Measurements from ENCODE around the gene SKP1. TPM values are rescaled to one million over a fixed set of nuclear protein-coding genes. Genes with fewer than 3 reads are reported as not detected.

Gene SKP1
- total RNA-seq, 2 donors from 2014 or later: 343 to 391 TPM

DNA sequence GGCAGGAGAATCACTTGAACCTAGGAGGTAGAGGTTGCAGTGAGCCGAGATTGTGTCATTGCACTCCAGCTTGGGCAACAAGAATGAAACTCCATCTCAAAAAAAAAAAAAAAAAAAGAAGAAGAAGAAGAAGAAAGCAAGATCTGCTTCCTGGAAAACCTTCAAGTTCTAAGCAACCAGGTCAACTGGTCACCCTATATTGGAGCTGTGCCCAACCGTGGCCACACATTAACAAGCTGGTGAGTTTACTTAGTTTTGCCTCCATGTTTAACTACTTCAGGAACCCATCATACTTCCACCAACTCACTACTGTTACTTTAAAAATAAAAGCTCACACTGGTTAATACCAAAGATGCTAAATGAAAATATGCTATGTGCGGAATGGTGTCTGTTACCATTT, 12.3 kb upstream of the SKP1 start:
- intact Hi-C loops (cut with DNase I): no loop called here
- TF ChIP-seq POLR2AphosphoS5 (IDR thresholded peaks at IDR 0.05): no peak
- TF ChIP-seq CTCF (IDR thresholded peaks at IDR 0.05): no peak
- no peak for TF ChIP-seq POLR2A (IDR thresholded peaks at IDR 0.05)
- Histone ChIP-seq H3K27ac (no peak overlapping the region), H3K4me1 (replicated peaks) (no peaks in the 10 kb centered on the region), H3K4me3 (no peak overlapping the region), H3K27me3 (replicated peaks; ENCODE audit: insufficient read depth) (no peaks in the 10 kb centered on the region), H3K36me3 (no peaks in the 10 kb centered on the region), H3K9me3 (no peaks in the 10 kb centered on the region)
- no peak for DNase-seq (ENCODE audit: low spot score)
- WGBS: 81% methylated on average over 3 of the region's 3 CpGs

GRCh38 chr5:134188092-134188491, 11.3 kb upstream of the SKP1 start:
- WGBS: 94% methylated on average over 1 of the region's 1 CpG
- DNase-seq (ENCODE audit: low spot score): no peak
- no peaks in the 10 kb centered on the region for H3K36me3 ChIP-seq

DNA sequence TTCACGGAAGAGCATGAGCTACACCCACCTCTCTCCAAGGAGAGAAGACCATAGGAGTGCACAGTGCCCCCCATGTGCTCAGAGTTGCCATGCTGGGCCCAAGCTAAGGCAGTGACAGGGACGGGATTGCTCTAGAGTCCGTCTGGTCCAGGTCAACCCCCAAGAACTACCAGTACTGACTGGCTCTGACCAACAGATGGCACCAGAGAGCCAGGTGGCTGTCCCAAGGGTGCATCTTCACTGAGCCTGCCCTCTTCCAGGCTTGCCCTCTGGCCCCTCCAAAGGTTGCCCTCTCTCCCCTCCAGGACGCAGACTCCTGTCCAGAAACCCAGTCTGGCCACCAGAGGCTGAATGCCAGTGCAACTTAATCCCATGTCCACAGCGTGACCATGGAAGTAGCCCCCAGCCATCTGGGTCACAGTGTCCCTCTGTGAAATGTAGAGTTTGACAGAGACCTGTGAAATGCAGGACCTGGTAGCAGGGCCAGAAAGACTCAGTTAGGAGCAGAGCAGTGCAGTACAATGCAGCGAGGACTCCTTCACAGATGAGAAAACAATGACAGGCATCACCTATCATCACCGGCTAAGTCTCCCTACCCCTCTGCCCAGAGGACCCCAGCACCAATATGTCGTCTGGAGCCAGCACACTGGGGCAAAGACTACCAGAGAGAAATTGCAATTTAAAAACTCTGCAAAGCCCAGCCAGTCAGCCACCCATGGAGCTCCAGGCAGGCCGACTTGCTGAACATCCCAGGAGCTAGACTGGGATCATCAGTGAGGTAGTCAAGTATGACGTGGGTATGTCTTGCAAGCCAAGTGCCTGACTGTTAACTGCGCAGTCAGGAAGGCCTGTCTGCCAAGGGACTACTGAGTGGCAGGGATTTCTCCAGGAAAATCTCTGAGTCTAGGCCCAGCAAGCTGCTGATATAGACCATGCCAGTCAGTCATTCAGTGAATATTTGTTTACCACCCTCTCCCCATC, 7.7 kb upstream of the SKP1 start:
- Histone ChIP-seq H3K27me3 (replicated peaks; ENCODE audit: insufficient read depth) (no peaks in the 10 kb centered on the region), H3K27ac (no peak overlapping the region), H3K4me1 (replicated peaks) (no peaks in the 10 kb centered on the region), H3K36me3 (no peaks in the 10 kb centered on the region), H3K9me3 (no peaks in the 10 kb centered on the region), H3K4me3 (no peak overlapping the region)
- TF ChIP-seq POLR2AphosphoS5 (IDR thresholded peaks at IDR 0.05) (no peak), POLR2A (IDR thresholded peaks at IDR 0.05) (no peak), CTCF (IDR thresholded peaks at IDR 0.05) (peak; percentile 79 to 91 (median 89))
- intact Hi-C loops (cut with DNase I): loop anchor here (2.0 kb wide), 1 partner anchor 104 kb away; no protein-coding TSS in a partner anchor
- DNase-seq (ENCODE audit: low spot score): peak; percentile 53
- 60% methylated on average over 11 of the region's 11 CpGs for WGBS

More at GRCh38 chr5:134188092-134188491, 11.3 kb upstream of the SKP1 start:
- Histone ChIP-seq H3K27me3 (replicated peaks; ENCODE audit: insufficient read depth) (no peaks in the 10 kb centered on the region), H3K9me3 (no peaks in the 10 kb centered on the region), H3K27ac (no peak overlapping the region), H3K4me3 (no peak overlapping the region), H3K4me1 (replicated peaks) (no peaks in the 10 kb centered on the region)
- TF ChIP-seq POLR2AphosphoS5 (IDR thresholded peaks at IDR 0.05): no peak
- no peak for TF ChIP-seq CTCF (IDR thresholded peaks at IDR 0.05)
- no peak for TF ChIP-seq POLR2A (IDR thresholded peaks at IDR 0.05)
- intact Hi-C loops (cut with DNase I): no loop called here

DNA sequence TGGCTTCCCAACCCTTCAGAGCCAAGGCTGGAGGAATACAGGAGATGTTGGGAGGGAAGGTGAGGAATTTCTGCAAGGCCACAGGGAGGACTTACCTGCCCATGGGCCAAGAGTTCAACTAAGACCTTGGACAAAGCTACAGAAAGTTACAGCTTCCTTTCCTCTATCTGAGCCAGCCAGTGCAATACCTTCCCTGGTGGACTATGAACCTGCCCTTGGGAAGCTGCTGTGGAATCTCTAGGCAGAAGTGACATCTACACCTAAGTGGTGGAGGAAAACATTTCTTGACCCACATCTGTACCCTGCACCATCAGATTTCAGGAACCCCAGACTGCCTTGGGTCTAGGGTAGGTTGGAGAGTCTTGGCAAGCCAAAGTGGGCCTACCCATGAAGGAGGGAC, 6.7 kb upstream of the SKP1 start:
- Histone ChIP-seq H3K4me3 (no peak overlapping the region), H3K9me3 (no peaks in the 10 kb centered on the region), H3K27ac (no peak overlapping the region), H3K27me3 (replicated peaks; ENCODE audit: insufficient read depth) (no peaks in the 10 kb centered on the region), H3K4me1 (replicated peaks) (no peaks in the 10 kb centered on the region), H3K36me3 (no peaks in the 10 kb centered on the region)
- DNase-seq (ENCODE audit: low spot score): no peak
- intact Hi-C loops (cut with DNase I): no loop called here
- TF ChIP-seq POLR2AphosphoS5 (IDR thresholded peaks at IDR 0.05): no peak
- no peak for TF ChIP-seq POLR2A (IDR thresholded peaks at IDR 0.05)
- no peak for TF ChIP-seq CTCF (IDR thresholded peaks at IDR 0.05)

DNA sequence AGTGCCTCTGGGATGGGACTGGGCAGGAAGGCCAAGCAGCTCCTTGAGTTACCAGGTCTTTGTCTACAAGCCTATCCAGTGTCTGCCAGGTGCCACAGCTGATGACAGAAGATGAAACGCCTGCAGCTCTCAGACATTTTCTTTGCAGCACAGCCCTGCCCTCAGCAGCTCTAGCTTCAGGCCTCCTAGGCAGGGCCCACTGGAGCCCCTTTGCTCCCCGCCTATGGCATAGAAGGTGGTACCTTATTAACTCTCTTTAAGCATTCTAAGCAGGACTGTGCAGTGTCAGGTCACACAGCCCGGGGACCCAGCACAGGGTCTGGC, 1.3 kb upstream of the SKP1 start:
- no peaks in the 10 kb centered on the region for H3K9me3 ChIP-seq
- 65% methylated on average over 3 of the region's 3 CpGs for WGBS
- H3K36me3 ChIP-seq: no peaks in the 10 kb centered on the region
- TF ChIP-seq POLR2AphosphoS5 (IDR thresholded peaks at IDR 0.05): no peak
- TF ChIP-seq POLR2A (IDR thresholded peaks at IDR 0.05): no peak
- no peak for TF ChIP-seq CTCF (IDR thresholded peaks at IDR 0.05)
- H3K4me1 ChIP-seq (replicated peaks): peaks cover 7% of the 10 kb centered on the region
- H3K27ac ChIP-seq: peak overlapping the region; percentile 99
- no peak for DNase-seq (ENCODE audit: low spot score)
- intact Hi-C loops (cut with DNase I): loop anchor here (10.0 kb wide), 2 partner anchors 197 to 397 kb away; partner anchors contain the start of gene UBE2B
- H3K27me3 ChIP-seq (replicated peaks; ENCODE audit: insufficient read depth): no peaks in the 10 kb centered on the region
- H3K4me3 ChIP-seq: peak overlapping the region in 1 of 2 donors; percentile 95
